DMS 273 (cell line): Measurements from ENCODE around the gene KRTAP29-1.

Experiments
- DNase-seq: peaks from one replicate; lab custom pipeline; 2025; ENCODE audit not compliant: unreplicated experiment; lab: John Stamatoyannopoulos, UW

Gene KRTAP29-1

GRCh38 chr17:41329279-41329948 lies 26.8 kb upstream of the KRTAP29-1 start:
- DNase-seq: peak; percentile 54

DNA sequence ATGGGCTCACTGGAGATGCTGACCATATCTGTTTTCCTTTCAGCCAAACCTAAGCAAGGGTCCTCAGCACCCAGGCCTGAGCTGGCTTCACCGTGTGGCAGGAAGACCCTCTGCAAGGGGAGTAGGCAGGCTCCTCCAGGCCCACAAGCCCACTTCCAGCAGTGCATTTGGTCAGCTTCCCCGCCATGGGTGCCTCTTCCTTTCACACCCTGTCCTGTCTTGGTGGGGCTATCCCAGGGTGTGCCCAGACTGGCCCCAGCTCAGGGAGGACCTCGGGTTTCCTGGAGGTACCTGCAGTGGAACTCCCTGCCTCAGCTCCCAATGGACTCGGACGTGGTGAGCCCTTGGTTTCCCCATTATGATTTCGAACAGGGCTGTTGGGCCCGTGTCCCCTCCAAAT lies 25.6 kb upstream of the KRTAP29-1 start:
- DNase-seq: no peak

GRCh38 chr17:41327411-41328120 lies 24.9 kb upstream of the KRTAP29-1 start:
- DNase-seq: no peak

DNA sequence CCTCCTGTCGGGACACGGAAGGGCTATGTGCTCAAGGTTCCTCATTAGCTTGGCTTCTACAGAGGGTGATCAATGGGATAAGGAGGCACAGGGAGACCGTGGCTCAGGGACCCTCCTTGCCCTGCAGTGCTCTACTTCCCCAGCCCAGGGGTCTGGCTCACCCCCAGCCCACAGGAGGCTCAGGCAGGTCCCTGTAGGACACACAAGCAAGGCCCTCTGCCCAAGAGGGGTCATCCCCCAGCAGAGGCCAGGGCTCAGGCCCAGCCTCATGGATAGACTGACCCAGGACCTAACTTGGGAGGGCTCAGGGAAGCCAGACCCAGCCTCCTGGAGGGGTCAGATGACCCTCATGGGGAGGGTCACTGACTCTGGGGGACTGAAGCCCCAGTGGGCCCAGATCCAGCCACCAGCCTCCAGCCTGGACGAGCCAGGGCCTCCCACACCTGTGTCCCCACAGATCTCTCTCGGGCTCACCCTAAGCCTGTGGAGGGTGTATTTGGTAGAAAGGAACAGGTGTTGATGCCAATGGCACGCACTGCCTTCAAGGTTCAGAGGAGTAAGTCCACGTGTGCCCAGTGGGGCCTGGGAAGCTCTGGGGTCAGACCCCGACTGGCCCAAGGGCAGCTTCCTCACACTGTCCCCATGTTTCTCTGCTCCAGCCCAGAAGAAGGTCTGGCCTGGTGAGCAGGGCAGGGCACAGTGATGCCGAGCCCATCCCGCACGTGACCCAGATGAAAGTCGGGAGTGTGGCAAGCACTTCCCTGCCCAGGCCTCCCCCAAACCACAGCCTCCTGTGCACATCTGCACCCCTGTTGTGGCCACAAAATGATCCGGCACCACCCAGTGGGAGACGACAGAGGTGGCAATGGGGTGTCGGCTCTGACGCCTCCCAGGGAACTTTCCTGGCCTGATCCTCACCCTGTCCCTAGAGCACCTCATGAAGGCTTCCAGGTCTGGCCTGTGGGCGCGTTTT lies 23.8 kb upstream of the KRTAP29-1 start:
- DNase-seq: no peak

DNA sequence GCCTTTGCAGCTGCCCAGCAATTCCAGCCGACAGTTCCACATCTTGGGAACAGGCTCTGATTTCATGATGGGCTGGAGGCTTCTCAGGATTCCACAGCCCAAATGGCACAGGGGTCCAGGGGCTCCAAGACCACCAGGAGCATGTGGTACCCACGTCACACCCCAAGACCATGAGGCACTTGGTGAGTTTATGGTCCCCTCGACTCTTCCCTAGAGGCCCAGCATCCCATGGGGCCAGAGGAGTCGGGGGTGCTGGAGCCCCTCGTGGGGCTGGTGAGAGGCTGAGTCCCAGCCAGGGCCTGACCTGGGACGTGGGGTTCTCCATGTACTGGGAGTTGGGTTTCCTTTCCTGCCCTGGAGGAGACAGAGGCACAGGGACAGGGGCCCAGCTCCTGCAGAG lies 23.0 kb upstream of the KRTAP29-1 start:
- no peak for DNase-seq

- no peak for DNase-seq
Observed at GRCh38 chr17:41325126-41325525, 22.5 kb upstream of the KRTAP29-1 start.

- DNase-seq: peak; percentile 9
Observed at GRCh38 chr17:41324180-41325075, 21.8 kb upstream of the KRTAP29-1 start.

GRCh38 chr17:41322903-41323895 lies 20.5 kb upstream of the KRTAP29-1 start:
- no peak for DNase-seq

DNA sequence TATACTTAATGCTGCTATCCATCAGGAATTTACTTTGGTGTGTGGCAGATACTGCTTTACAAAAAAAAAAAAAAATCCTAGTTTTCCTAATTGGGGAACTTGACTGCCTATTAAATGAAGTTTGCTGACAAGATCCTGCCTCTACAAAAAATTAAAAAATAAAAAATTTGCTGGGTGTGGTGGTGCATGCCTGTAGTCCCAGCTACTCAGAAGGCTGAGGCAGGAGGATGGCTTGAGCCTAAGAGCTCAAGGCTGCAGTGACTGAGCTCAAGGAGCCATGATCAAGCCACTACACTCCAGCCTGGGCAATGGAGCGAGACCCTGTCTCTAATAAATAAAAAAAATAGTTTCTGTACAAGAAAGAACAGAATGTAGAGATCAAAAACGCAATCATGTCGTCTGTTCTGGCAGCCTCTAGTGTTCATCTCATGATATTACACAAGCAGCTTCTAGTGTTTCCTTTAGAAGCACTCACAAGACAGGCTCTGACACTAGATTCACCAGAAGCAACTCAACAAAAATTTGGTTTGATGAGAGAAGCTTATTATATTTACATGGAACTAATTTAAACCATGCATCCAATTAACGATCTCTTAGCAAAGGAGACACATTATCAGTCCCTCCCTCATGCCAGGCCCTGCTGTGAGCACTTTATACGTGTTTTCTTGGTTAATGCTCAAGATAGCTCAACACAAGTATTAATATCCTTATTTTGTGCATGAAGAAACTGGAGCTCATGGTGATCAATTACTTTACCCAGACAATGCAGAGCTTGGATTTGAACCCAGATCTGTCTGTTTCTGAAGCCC lies 19.6 kb upstream of the KRTAP29-1 start:
- DNase-seq: peak; percentile 53

GRCh38 chr17:41318231-41318630 lies 15.6 kb upstream of the KRTAP29-1 start:
- DNase-seq: no peak

DNA sequence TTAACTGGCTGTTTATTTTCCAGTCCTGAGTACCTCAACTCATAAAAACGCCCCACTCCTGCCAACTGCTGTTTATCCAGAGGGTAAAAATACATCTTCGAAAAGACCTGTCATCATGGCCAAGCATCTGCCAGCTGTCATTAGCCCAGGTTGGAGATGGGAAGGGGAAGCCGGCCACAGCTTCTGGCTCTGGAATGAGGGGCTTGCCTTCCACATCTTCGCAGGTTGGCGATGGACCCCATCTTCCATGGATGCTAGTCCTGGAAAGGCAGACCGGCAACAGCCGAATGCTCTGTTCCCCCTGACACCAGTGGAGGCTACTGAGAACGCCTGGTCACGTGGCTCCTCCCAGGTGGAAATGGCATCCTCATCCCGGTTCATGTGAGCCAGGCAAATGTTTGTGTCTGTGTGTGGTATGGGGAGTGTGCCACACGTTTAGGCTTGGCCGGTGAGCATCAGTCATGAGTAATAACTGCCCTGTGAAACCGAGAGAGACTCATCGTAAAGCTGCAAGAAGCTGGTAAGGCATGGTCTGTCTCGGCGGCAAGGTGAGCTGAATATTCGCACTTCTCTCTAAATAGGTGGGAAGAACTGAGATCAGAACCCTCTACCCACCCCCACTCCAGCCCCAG lies 13.3 kb upstream of the KRTAP29-1 start:
- DNase-seq: peak; percentile 19

- no peak for DNase-seq
Observed at GRCh38 chr17:41315204-41315794, 12.6 kb upstream of the KRTAP29-1 start, which contains the start of gene KRTAP17-1. Gene KRTAP17-1 (minus strand): TSS chr17:41315710. CDS start chr17:41315650, 60 bp downstream.

DNA sequence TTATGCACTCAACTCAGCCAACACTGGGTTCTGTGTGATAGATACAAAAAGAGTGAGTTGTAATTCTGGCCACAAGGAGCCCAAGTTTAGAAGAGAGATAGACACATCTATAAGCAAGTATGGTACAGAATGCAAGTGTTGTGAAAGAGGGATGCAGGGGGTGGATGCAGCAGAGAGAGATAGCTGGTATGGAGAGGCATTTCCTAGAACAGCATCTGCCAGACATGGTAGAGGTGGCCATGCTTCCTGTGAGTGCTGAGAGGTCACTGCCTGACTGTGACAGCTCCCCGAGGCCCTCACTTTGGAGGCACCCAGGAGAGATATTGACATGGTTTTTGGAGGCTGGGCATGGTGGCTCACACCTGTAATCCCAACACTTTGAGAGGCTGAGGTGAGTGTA lies 8.5 kb upstream of the KRTAP29-1 start:
- DNase-seq: no peak

GRCh38 chr17:41308918-41309359 lies 6.3 kb upstream of the KRTAP29-1 start, which contains the start of gene KRTAP16-1:
Gene KRTAP16-1 (minus strand): TSS chr17:41309309. CDS start chr17:41309253, 56 bp downstream.
- DNase-seq: no peak

DNA sequence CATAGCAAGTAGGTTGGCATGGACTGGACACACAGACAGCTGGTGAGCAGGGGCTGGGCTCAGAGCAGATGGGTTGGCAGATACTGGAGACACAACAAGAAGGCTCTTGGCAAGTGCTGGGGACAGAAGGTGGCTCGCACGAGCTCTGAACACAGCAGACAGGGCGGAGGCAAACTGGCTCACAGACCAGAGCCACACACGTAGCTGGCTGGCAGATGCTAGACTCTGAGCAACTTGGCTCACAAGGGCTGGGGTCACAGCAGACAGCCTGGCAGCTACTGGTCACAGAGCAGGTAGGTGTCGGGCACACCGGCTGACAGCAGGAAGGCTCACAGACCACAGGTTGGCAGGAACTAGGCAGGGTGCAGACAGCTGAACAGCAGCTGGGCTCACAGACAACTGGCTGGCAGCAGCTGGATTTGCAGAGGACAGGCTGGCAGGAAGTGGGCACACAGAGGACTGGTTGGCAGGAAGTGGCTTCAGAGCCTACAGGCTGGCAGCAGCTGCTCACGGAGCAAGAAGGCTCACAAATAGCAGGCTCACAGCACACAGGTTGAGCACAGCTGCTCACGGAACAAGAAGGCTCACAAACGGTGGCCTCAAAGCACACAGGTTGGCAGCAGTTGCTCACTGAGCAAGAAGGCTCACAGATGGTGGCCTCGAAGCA lies 5.7 kb upstream of the KRTAP29-1 start:
- DNase-seq: peak; percentile 96

- DNase-seq: peak; percentile 91
Observed at GRCh38 chr17:41307647-41308046, 5.0 kb upstream of the KRTAP29-1 start.

DNA sequence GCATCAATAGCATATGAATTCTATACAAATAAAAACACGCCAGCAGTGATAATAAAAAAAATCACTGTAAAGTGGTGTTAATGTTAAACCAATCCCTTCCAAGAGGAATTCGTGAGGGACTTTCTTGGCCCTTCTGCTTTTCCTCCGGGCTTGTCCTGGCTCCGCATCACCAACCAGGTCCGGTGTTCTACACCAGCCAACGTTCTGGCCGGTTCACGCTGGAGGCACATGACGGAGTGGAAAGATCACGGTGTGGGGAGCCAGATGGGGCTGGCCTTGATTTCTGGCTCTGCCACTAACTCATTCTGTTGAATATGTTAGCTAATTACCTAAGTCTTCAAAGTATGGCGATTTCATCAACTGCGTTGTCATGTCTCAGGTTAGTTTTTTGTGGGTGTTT lies 1.4 kb upstream of the KRTAP29-1 start:
- DNase-seq: no peak
